Activated T-cell treated with anti-CD3 and anti-CD28 coated beads, Interleukin-2, amount 50 U/mL, for 1 hour (primary cell): ENCODE results near the gene TPBG.
"Not testable (repeated sequence)": the region's sequence is repeated elsewhere in the genome, so short reads cannot be mapped to it uniquely, and the experiment has no call there.

ENCODE experiments used
- DNase-seq: peaks from one replicate; pipeline ENCODE4 v3.0.0-alpha.2; 2020

Gene TPBG

DNA sequence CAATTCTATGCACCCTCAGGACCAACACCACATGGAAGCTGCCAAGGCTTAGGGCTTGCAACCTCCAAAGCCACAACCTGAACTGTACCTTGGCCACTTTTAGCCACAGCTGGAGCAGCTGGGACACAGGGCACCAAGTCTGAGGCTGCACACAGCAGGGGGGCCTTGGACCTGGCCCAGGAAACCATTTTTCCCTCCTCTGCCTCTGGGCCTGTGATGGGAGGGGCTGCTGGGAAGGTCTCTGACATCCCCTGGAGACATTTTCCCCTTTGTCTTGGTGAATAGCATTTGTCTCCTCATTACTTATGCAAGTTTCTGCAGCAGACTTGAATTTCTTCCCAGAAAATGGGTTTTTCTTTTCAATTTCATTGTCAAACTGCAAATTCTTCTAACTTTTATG lies 13.0 kb downstream of the TPBG start:
- DNase-seq: no peak

DNA sequence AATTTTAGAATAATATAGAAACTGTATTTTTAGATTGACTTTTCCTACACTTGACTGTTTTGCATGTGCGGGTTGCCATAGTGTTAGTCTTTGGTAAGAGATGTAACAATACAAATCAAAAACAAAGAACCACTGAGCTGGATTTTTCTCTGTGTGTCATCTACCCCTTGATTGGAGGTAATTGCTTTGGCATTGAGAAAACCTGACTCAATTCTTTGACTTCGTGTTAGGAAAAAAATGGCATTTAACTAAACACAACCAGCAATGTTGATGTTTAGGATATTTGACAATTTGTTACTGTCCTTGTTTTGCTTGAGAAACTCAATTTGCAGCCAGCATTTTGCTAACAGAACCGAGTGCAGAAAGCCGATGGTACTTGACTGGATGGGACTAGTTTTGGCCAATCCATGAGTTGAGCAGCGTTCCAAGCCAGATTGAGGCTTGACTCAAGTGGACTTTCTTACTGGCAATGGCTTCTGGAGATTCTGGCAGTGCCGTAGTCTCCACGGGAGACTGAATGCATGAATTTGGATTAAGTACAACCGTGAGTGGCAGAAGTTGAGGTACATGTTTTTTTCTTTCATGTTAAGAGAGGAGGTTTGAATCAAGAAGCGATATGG lies 17.1 kb downstream of the TPBG start:
- no peak for DNase-seq

- DNase-seq: no peak
Measured at GRCh38 chr6:82381278-82381677, 17.7 kb downstream of the TPBG start.

GRCh38 chr6:82385102-82385501 lies 21.5 kb downstream of the TPBG start:
- no peak for DNase-seq

- no peak for DNase-seq
Measured at GRCh38 chr6:82385546-82385945, 21.9 kb downstream of the TPBG start.

DNA sequence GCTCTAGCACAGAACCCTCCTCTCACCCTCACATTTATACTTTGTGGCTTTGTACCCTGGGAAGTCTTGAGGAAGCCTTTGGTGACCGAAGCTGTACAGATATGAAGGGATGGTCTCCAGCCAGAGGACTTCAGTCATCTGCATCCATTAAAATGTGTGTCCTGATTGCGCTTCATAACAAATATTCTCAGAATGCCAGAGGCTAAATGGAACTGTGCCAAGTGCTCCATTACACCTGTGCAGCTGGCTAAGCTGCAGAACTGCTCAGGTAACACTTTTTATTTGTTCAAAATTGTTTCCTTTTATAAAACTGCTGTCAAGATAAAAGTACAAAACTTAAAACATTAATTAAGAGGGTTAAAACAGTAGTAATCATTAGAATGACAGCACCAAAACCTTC lies 22.3 kb downstream of the TPBG start:
- DNase-seq: no peak

DNA sequence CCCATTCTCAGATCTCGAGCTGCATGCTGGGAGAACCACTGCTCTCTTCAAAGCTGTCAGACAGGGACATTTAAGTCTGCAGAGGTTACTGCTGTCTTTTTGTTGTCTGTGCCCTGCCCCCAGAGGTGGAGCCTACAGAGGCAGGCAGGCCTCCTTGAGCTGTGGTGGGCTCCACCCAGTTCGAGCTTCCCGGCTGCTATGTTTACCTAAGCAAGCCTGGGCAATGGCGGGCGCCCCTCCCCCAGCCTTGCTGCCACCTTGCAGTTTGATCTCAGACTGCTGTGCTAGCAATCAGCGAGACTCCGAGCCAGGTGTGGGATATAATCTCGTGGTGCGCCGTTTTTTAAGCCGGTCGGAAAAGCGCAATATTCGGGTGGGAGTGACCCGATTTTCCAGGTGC lies 31.2 kb downstream of the TPBG start:
- not testable (repeated sequence) for DNase-seq

DNA sequence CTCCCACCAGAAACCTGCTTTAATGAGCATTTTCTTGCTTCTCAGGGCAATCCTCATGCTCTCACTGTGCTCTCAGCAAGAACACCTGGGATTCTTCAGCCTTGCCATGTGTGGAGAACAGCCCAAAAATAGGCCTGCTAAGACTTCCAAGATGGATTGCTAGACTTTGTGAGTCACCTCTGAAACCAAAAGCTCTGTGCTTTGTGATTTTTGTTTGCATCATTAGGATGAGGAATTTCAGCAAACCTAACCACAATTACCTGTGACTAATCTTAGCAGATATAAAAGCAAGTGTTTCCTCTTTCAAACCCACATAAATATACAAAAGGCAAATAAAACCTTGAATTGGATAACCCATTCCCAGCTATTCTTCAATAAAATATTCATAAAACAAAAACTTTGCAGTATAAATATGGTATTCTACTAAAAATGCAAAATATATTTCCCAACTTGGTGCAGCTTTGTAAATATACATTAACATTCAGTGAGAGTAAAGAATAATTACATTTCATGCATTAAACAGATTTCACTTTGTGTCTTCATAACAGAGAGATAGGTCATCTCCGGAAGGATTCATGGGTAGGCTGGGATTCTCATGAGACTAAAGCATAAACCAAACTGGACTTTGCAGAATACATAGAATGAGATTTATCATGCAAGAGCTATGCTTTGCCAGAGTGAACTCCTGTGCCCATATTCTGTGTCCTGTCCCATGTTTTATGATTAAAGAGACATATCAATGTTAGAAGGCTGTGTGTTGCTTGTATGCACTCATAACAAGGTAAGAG lies 33.5 kb downstream of the TPBG start:
- no peak for DNase-seq

- no peak for DNase-seq
Measured at GRCh38 chr6:82397962-82398692, 34.5 kb downstream of the TPBG start.

DNA sequence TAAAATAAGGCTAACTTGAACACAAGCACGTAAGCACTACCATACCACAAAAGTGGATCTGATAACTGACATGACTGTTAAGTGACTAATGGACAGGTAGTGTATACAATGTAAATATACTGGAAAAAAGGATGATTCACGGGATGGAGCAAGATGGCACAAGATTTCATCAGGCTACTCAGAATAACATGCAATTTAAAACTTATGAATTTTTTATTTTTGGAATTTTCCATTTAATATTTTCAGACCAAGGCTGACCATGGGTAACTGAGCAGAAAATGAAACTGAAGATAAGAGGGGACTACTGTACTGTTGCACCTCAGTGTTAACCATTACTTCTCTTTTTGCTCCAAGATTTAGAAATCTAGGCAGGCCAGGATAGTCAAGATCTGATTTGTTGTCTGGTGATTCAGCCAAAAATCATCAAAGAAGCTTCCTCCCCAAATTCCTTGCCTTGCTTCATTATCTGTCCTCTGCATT lies 45.4 kb downstream of the TPBG start:
- DNase-seq: no peak

GRCh38 chr6:82410151-82410648 lies 46.6 kb downstream of the TPBG start:
- no peak for DNase-seq

DNA sequence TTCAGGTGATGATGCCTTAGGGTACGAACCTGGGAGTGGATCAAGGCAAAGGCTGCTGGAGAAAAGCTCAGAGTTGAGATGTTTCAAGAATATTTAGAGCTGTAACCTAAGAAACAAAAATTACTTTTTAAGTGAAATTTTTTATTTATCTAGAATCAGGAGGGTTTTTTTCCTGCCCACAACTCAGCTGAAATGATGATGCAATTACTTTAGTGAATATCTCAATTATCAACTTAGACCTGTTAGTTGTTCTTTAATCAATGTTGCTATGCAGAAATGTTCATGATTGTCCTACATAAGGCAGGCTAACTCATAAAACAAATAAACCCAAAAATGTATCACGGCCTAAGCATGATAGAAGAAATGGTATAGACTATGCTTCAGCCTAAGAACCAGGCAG lies 50.3 kb downstream of the TPBG start:
- DNase-seq: no peak

- DNase-seq: no peak
Measured at GRCh38 chr6:82415820-82416219, 52.2 kb downstream of the TPBG start.

DNA sequence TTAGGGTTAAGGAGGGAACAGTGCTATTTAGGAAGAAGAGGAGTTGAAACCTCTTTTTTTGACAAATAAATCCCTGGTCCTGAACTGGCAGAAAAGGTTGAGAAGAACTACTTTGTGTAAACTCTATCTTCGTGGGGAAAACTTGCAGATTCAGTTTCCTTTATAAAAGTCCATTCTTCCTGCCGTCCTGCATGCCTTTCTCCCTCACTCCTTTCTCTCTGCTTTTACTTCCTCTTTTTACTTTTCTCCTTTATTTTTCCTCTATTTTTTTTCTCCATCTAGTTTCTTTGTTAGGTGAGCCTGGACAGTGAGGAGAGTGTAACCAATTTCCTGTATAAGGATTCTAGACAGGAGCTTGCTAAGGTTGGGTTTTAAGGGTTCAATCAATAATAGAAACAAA lies 52.7 kb downstream of the TPBG start:
- DNase-seq: no peak
